Heart right ventricle (tissue), 16 donors: ENCODE measurements around the gene GRM5. TPM values are rescaled to one million over a fixed set of nuclear protein-coding genes. Genes with fewer than 3 reads are reported as not detected.

Source experiments
- ATAC-seq, 8 donors: fragments of 200-7000 bp; cut with Tn5 transposase; one replicate each; pipeline ENCODE4 v1.9.1; 2020; ENCODE audit warnings: mild to moderate bottlenecking in 8 of 8, moderate library complexity in 8 of 8, moderate number of reproducible peaks in 1 of 8
- DNase-seq, 2 donors: peaks; one replicate each; pipeline ENCODE4 v3.0.0-alpha.2; 2020
- H3K27ac ChIP-seq, 10 donors: fragments of 200-600 bp; sonication (generic) in 2 of 10; one replicate each; pipeline versions ENCODE4 v1.5.0 to v1.8.0; 2020 to 2022; ENCODE audit warnings: mild to moderate bottlenecking in 3 of 10
- H3K27me3 ChIP-seq, 7 donors: fragments of 200-600 bp; one replicate each; pipeline ENCODE4 v1.8.0; 2021 to 2022; ENCODE audit warnings: mild to moderate bottlenecking in 2 of 7
- H3K36me3 ChIP-seq, 9 donors: fragments of 200-600 bp; sonication (generic) in 1 of 9; one replicate each; pipeline versions ENCODE4 v1.5.0 to v1.8.0; 2020 to 2022; ENCODE audit warnings: mild to moderate bottlenecking in 2 of 9
- H3K4me1 ChIP-seq, 9 donors: fragments of 200-600 bp; sonication (generic) in 1 of 9; one replicate each; pipeline versions ENCODE4 v1.5.0 to v1.8.0; 2020 to 2022; ENCODE audit warnings: mild to moderate bottlenecking in 4 of 9
- H3K4me3 ChIP-seq, 10 donors: fragments of 200-600 bp; sonication (generic) in 2 of 10; one replicate each; pipeline versions ENCODE4 v1.5.0 to v1.8.0; 2020 to 2022; ENCODE audit warnings: mild to moderate bottlenecking in 7 of 10, moderate library complexity in 2 of 10
- H3K9me3 ChIP-seq, 11 donors: fragments of 200-600 bp in 10 of 11; sonication (generic) in 2 of 11; one replicate each; pipeline versions ENCODE4 v1.5.0 to v1.8.0; 2013 to 2022; ENCODE audit warnings: mild to moderate bottlenecking in 2 of 11, control low read depth in 1 of 11, moderate library complexity in 1 of 11
- WGBS, 2 donors: extraction: QIAGEN DNeasy Blood & Tissue Kit; methylation state at CpG; one replicate each; pipeline ENCODE4 v1.1.7; 2013; ENCODE audit warnings: inconsistent platforms in 1 of 2; 5-methylcytosine and 5-hydroxymethylcytosine counted together
- intact Hi-C, 10 donors: fragments of 100-400 bp; cut with DNase I; formaldehyde crosslinking; loops; one replicate each; pipeline versions ENCODE4 v1.11.1 to v1.14.2; 2022
- polyA plus RNA-seq, 2 donors: library from polyadenylated mRNA; stranded (reverse); fragments of 200-250 nt; gene quantifications; one replicate each; pipeline ENCODE4 v1.2.3, GENCODE V29; 2013
- total RNA-seq, 10 donors: library from RNA; stranded (reverse); fragmentation: NEBNext Ultra II Directional in 3 of 10; extraction: Animal tissue kit (Norgen Biotek cat#: 25700) in 3 of 10; gene quantifications; one replicate each; pipeline versions ENCODE4 v1.2.1 to v1.2.4, GENCODE V29; 2021 to 2023
- TF ChIP-seq, protein P1 (sequence below), 9 donors: fragments of 200-600 bp; sonication (generic) in 2 of 9; IDR thresholded peaks; one replicate each; pipeline versions ENCODE4 v1.5.0 to v1.8.0; 2021 to 2022; ENCODE audit warnings: antibody characterized with exemption in 9 of 9, mild to moderate bottlenecking in 5 of 9, moderate library complexity in 1 of 9
- donor health status: Arrhythmogenic right ventricular cardiomyopathy.
- donor health status: ischemic (EF 13 %, LVEDD 7.1; RV severe dilation, severe dysfunction).
- donor health status: healthy with polysubstance abuse.
- donor health status: DM: no; HTN: yes; CAD: no.
- donor health status: DM: no; HTN: no; CAD: no.
- donor health status: ischemic (EF 25% LVEDD 6.9; RV normal size, moderate dysfunction).
- donor health status: ischemic (EF 25% LVEDD 5.7; RV mildly dilated, moderate dysfunction).
- donor health status: healthy.
- donor health status: DM: yes; HTN: yes; CAD: no.
- donor health status: Ischemic cardiomyopathy.
- donor health status: ischemic (EF 35%, LVEDD 5.7; RV mildly dilated, moderate dysfunction).
- donor health status: nonischemic (EF 11% LVEDD 7.7; RV severe dilation, severe dysfunction).
- donor health status: DM: yes; HTN: yes; CAD: no.
- donor health status: PGD.
- donor health status: ischemic (EF 29% LVEDD 5.4; RV normal size, mild dysfunction).
- donor health status: nonischemic (EF 23%, LVEDD 6.1; RV moderate dilation, normal function).

The GRM5 gene
- total and polyA plus RNA-seq, 12 donors, result 0.01 to 0.09 (median 0.04) TPM; not detected in 8

- WGBS, 2 donors, result 64 to 72% methylated on average over 4 of the region's 4 CpGs
- no peak overlapping the region for H3K27ac ChIP-seq
- TF ChIP-seq, protein P1, sequence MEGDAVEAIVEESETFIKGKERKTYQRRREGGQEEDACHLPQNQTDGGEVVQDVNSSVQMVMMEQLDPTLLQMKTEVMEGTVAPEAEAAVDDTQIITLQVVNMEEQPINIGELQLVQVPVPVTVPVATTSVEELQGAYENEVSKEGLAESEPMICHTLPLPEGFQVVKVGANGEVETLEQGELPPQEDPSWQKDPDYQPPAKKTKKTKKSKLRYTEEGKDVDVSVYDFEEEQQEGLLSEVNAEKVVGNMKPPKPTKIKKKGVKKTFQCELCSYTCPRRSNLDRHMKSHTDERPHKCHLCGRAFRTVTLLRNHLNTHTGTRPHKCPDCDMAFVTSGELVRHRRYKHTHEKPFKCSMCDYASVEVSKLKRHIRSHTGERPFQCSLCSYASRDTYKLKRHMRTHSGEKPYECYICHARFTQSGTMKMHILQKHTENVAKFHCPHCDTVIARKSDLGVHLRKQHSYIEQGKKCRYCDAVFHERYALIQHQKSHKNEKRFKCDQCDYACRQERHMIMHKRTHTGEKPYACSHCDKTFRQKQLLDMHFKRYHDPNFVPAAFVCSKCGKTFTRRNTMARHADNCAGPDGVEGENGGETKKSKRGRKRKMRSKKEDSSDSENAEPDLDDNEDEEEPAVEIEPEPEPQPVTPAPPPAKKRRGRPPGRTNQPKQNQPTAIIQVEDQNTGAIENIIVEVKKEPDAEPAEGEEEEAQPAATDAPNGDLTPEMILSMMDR (IDR thresholded peaks at IDR 0.05), result no peak
- no peaks in the 10 kb centered on the region for H3K4me1 ChIP-seq
- no peaks in the 10 kb centered on the region for H3K36me3 ChIP-seq
- H3K27me3 ChIP-seq, result no peaks in the 10 kb centered on the region
- DNase-seq (no peak), ATAC-seq (no peak)
- H3K4me3 ChIP-seq, result no peak overlapping the region
- intact Hi-C loops, result no loop called here
- no peaks in the 10 kb centered on the region for H3K9me3 ChIP-seq
Measured at GRCh38 chr11:88626216-88626615, 439.6 kb downstream of the GRM5 start.

GRCh38 chr11:88623531-88623930 is 442.3 kb downstream of the GRM5 start:
- 0 to 15% methylated on average over 1 of the region's 1 CpG for WGBS, 2 donors
- ATAC-seq, result no peak
- H3K36me3 ChIP-seq, result no peaks in the 10 kb centered on the region

DNA sequence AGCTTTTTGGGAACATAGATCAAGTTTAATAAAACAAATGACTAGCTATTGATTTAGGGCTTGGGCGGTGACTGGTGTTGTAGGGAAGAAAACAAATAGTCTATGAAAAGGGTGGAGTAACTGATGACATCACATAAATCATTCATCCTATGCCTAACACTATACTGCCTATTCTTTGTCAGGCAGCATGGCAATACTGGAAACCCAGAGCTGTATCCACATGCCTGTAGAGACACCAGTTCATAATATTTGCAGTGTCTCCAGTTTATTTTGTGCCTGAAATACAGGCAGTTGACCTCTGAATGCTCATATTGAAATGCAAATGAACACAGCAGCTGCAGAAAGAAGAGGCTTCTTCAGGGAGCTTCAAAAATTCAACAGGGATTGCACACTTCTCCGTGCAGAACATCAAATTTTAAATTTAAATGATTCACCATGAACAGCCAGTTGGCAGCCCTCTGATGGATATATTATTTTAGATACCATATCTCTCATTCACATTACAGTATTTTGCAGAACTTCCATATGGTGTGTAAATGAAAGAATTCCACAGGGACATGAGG is 445.1 kb downstream of the GRM5 start:
- Histone ChIP-seq H3K36me3 (no peaks in the 10 kb centered on the region), H3K27ac (no peak overlapping the region), H3K4me1 (peaks cover 0 to 5% (median 0%) of the 10 kb centered on the region in 9 donors), H3K27me3 (no peaks in the 10 kb centered on the region), H3K4me3 (no peak overlapping the region), H3K9me3 (no peaks in the 10 kb centered on the region)
- TF ChIP-seq, protein P1 (IDR thresholded peaks at IDR 0.05), result no peak
- DNase-seq (no peak), ATAC-seq (no peak)
- WGBS, 2 donors, result 35 to 59% methylated on average over 2 of the region's 2 CpGs
- intact Hi-C loops, result no loop called here

More at GRCh38 chr11:88623531-88623930, 442.3 kb downstream of the GRM5 start:
- Histone ChIP-seq H3K4me3 (no peak overlapping the region), H3K9me3 (no peaks in the 10 kb centered on the region), H3K4me1 (peaks cover 0 to 5% (median 0%) of the 10 kb centered on the region in 9 donors), H3K27me3 (no peaks in the 10 kb centered on the region), H3K27ac (no peak overlapping the region)
- TF ChIP-seq, protein P1 (IDR thresholded peaks at IDR 0.05), result no peak
- DNase-seq, result no peak
- intact Hi-C loops, result no loop called here

DNA sequence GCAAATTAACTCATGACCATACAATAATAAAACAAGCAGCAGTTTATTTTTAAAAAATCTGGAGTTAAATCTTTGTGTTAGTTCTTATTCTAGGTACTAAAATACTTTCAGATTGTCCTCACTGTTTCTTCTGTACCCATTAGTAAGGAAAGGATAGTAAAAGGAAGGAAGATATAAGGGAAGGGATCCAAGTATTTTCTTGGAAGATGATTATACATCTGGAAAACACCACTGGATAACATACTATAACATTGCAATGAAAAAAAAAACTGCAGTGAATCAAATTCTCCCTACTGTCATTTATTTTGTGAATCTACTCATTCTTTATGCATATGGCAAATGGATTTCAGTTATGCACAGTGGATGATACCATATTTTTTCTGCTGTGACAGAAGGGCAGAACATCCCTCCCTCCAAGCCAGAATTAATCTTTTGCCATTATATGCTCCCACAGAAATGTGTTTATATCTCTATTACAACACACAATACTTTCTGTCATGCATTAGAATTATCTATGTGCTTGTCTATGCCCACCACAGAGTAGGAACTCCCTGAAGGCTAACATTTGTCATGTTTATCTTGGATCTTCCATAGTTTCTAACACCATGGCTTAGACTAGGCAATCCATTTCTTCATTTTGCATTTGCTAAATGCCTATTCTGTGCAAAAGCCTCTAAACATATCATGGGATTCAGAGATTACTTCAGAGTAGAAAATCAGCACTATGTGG is 446.0 kb downstream of the GRM5 start:
- TF ChIP-seq, protein P1 (IDR thresholded peaks at IDR 0.05), result no peak
- Histone ChIP-seq H3K4me3 (no peak overlapping the region), H3K27ac (no peak overlapping the region), H3K4me1 (peaks cover 0 to 5% (median 0%) of the 10 kb centered on the region in 9 donors), H3K27me3 (no peaks in the 10 kb centered on the region), H3K9me3 (no peaks in the 10 kb centered on the region), H3K36me3 (no peaks in the 10 kb centered on the region)
- DNase-seq (no peak), ATAC-seq (no peak)
- intact Hi-C loops, result no loop called here
